ENCODE results near the gene ADNP2.

Gene ADNP2

GRCh38 chr18:80171054-80171872 lies 62.2 kb downstream of the ADNP2 start:
- no peak overlapping the region for H3K4me3 ChIP-seq (ENCODE audit: low read depth, low read length)
- TF ChIP-seq CTCF (IDR thresholded peaks at IDR 0.05; ENCODE audit: low read depth, low read length) = peak; percentile 75

- H3K4me3 ChIP-seq (ENCODE audit: low read depth, low read length) = no peak overlapping the region
- no peak for TF ChIP-seq CTCF (IDR thresholded peaks at IDR 0.05; ENCODE audit: low read depth, low read length)
Measured at GRCh38 chr18:80172056-80172455, 63.0 kb downstream of the ADNP2 start.

- no peak for TF ChIP-seq CTCF (IDR thresholded peaks at IDR 0.05; ENCODE audit: low read depth, low read length)
- H3K4me3 ChIP-seq (ENCODE audit: low read depth, low read length) = no peak overlapping the region
Measured at GRCh38 chr18:80173060-80173459, 64.0 kb downstream of the ADNP2 start.

GRCh38 chr18:80175451-80176204 lies 66.6 kb downstream of the ADNP2 start:
- no peak overlapping the region for H3K4me3 ChIP-seq (ENCODE audit: low read depth, low read length)

GRCh38 chr18:80176334-80177073 lies 67.4 kb downstream of the ADNP2 start:
- TF ChIP-seq CTCF (IDR thresholded peaks at IDR 0.05; ENCODE audit: low read depth, low read length) = no peak
- no peak overlapping the region for H3K4me3 ChIP-seq (ENCODE audit: low read depth, low read length)

More at GRCh38 chr18:80175451-80176204, 66.6 kb downstream of the ADNP2 start:
- TF ChIP-seq CTCF (IDR thresholded peaks at IDR 0.05; ENCODE audit: low read depth, low read length) = no peak

GRCh38 chr18:80177128-80177527 lies 68.1 kb downstream of the ADNP2 start:
- no peak overlapping the region for H3K4me3 ChIP-seq (ENCODE audit: low read depth, low read length)
- TF ChIP-seq CTCF (IDR thresholded peaks at IDR 0.05; ENCODE audit: low read depth, low read length) = no peak

Data from WI38 (cell line).